Brain pericyte (primary cell): ENCODE measurements around the gene COL18A1.

Experiments used
- DNase-seq: peaks from one replicate; pipeline ENCODE4 v3.0.0-alpha.2; 2012; ENCODE audit warnings: low read depth, low spot score

The COL18A1 gene

DNA sequence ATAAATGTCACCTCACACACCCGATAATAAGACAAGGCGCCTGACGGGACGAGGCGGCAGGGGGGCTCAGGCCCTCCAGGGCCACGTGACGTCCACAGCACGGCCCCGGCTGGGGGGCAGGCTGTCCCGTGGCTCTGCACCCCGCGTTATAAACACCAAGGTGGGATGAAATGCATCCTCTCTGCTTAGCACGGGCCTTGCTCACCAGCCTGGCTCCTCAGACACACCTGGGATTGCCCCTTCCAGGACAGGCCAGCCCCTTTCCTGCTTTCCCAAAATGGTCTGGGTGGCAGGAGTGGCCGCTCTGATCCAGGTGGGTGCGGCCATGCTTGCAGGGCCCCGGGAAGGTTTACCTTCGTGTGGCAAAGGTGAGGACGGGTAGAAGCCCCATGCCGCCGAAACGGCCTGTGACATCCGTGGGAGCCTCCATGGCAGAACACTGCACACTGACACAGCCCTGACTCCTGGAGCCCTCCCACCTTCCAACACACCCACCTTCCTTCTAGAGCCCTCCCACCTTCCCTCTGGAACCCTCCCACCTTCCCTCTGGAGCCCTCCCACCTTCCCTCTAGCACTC, 101.4 kb downstream of the COL18A1 start:
- no peak for DNase-seq

- DNase-seq, result no peak
These were observed 102.0 kb downstream of the COL18A1 start for GRCh38 chr21:45506836-45507522.

GRCh38 chr21:45507523-45507875, 102.5 kb downstream of the COL18A1 start:
- no peak for DNase-seq

DNA sequence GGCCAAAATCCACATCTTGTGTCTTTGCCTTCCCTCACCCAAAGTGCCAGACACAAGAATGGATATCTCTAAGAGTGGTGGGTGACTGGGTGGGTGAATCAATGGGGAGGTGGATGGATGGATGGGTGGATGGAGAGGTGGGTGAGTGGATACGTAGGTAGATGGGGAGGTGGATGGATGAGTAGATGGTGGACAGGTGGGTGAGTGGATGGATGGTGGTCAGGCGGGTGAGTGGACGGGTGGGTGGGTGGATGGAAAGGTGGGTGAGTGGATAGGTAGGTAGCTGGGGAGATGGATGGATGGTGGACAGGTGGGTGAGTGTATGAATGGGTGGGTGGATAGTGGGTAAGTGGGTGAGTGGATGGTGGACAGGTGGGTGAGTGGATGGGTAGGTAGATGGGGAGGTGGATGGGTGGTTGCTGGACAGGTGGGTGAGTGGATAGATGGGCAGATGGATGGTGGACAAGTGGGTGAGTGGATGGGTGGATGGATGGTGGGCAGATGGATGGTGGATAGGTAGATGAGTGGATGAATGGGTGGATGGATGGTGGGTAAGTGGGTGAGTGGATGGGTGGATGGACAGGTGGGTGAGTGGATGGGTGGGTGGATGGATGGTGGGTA, 103.0 kb downstream of the COL18A1 start:
- no peak for DNase-seq

- no peak for DNase-seq
These were observed 103.9 kb downstream of the COL18A1 start for GRCh38 chr21:45508607-45509565.

- DNase-seq, result no peak
These were observed 104.9 kb downstream of the COL18A1 start for GRCh38 chr21:45509566-45510465.

- DNase-seq, result no peak
These were observed 105.5 kb downstream of the COL18A1 start for GRCh38 chr21:45510466-45510955.

GRCh38 chr21:45511007-45511406, 106.0 kb downstream of the COL18A1 start:
- no peak for DNase-seq

DNA sequence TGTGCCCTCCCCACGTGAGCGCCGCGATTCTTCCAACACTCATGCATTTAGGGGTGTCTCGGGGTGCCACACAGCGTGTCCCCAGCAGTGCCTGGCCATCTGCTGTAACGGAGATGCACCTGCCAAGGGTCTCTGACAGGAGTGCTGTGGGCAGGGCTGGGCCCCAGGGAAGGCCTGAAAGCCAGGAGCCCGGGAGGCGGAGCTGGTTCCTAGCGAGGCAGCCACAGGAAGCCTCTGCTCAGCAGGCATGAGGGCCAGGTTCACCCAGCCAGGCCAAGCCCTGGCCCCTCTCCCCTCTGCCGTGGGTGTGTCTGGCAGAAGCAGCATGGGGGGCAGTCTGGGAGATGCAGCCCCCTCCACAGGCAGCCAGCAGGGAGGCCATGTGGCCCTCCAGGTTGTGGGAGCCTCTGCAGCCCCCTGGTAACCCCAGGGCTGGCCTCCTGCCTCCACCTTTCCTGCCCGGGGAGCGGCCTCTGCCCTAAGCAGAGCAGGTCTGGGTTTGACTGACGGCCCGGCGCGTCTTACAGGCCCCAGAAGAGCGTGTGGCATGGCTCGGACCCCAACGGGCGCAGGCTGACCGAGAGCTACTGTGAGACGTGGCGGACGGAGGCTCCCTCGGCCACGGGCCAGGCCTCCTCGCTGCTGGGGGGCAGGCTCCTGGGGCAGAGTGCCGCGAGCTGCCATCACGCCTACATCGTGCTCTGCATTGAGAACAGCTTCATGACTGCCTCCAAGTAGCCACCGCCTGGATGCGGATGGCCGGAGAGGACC, 106.9 kb downstream of the COL18A1 start:
- no peak for DNase-seq

DNA sequence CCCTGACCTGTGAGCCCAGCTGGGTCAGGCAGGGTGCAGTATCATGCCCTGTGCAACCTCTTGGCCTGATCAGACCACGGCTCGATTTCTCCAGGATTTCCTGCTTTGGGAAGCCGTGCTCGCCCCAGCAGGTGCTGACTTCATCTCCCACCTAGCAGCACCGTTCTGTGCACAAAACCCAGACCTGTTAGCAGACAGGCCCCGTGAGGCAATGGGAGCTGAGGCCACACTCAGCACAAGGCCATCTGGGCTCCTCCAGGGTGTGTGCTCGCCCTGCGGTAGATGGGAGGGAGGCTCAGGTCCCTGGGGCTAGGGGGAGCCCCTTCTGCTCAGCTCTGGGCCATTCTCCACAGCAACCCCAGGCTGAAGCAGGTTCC, 107.6 kb downstream of the COL18A1 start:
- no peak for DNase-seq

DNA sequence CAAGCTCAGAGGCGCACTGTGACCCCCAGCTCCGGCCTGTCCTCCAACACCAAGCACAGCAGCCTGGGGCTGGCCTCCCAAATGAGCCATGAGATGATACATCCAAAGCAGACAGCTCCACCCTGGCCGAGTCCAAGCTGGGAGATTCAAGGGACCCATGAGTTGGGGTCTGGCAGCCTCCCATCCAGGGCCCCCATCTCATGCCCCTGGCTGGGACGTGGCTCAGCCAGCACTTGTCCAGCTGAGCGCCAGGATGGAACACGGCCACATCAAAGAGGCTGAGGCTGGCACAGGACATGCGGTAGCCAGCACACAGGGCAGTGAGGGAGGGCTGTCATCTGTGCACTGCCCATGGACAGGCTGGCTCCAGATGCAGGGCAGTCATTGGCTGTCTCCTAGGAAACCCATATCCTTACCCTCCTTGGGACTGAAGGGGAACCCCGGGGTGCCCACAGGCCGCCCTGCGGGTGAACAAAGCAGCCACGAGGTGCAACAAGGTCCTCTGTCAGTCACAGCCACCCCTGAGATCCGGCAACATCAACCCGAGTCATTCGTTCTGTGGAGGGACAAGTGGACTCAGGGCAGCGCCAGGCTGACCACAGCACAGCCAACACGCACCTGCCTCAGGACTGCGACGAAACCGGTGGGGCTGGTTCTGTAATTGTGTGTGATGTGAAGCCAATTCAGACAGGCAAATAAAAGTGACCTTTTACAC, 108.2 kb downstream of the COL18A1 start:
- no peak for DNase-seq

DNA sequence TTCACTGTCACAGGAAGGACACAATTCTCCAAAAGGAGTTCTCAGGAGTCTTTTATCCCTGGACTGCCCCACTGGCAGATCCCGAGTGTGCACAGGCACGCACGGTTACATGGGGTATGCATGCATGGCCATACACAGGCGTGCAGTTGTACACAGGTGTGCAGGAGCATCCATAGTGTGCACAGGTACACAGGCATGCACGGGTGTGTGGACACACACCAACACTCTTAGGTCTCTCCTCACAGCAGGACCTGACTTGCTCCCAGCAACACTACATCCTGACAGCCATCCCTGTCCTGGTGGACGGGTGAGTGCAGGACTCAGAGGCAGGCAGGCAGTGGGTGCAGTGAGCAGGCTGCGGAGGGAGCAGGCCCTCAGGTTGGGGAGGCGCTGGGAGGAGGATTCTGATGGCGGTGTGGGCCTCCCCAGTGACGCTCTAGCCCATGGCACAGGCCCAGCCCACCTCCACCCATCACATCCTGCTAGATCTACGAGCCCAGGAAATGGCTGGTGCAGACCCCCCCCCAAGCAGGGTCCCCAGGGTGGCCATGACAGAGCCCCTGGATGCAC, 108.9 kb downstream of the COL18A1 start:
- no peak for DNase-seq

DNA sequence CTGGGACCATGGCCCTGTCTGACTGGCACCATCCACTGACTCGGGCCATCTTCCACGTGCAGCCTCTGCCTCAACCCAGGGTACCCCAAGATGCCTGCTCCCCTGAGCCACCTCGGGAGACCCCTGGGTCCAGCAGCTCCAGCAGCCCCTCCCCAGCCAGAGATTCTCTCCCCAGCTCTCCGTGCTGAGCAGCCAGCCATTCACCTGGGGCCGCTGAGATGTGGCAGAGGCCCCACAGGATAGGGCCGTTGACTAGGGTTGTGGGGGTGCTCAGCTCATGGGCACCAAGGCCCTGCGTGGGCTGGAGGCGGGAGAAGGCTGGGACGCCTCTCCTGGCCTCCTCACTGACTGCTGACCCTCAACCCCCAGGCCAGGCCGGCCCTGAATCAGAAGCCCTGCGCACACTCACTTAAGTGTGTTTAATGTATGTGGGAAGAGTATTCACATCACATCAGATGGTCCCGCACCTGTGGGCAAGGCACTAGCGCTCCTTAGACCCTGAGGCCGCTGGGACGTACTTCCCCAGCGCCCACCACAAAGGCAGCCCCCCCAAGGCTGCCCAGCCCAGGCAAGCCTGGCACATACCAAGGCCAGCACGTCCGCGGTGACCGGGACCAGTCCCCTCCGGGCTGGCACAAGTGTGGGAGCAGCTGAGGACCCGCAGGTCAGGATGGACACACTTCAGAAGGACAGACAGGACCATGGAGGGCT, 109.5 kb downstream of the COL18A1 start:
- no peak for DNase-seq

DNA sequence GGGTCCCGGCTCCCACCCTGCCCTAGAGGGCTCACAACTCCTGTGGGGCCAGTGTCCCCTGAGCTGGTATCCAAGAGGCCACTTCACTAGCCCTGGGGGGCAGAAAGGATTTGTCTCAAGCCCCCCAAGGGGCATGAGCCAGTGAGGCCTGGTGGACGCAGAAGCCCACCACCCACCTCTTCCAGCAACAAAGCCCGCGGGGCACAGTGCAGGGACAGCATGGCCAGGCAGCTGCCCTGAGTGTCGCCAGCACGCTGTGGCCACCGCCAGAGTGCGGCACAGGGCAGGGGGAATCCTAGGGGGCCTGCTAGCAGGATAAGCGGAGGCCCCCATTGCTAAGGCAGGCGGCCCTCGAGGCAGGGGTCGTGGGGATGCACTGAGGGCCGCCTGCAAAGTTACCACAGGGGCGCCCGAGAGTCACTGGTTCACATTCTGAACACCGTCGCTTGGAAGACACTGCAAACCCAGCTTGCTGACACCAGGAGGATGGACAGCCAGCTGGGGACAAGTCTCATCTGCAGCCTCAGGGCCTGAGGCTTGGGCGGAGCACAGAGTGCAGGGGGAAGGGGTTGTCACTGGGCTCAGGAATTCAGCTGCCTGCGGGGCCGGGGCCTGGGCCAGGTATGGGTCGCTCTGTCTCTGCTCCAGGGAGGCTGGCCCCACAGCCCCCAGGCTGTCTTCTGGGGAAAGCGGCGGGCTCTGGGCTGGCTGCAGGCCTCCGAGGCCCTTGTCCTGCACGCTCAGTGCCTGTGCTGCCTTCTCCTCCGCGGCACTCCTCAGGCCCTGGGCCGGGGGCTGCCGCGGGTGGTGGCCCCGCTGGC, 110.5 kb downstream of the COL18A1 start:
- no peak for DNase-seq

GRCh38 chr21:45516071-45516670, 111.2 kb downstream of the COL18A1 start:
- no peak for DNase-seq

GRCh38 chr21:45516671-45517151, 111.7 kb downstream of the COL18A1 start:
- DNase-seq, result no peak
